DND-41 (cell line): ENCODE results near the gene FMN2.

Source experiments
- EZH2 ChIP-seq: IDR thresholded peaks from 3 replicates; pipeline ENCODE4 v1.6.1; 2012; ENCODE audit warnings: borderline replicate concordance, low read depth, mild to moderate bottlenecking, moderate library complexity, low read length, inconsistent platforms; ENCODE audit not compliant: severe bottlenecking
- TF ChIP-seq, protein P1 (sequence below): IDR thresholded peaks from 2 replicates; pipeline ENCODE4 v1.5.1; 2012; ENCODE audit warnings: borderline replicate concordance, low read length, moderate library complexity, mild to moderate bottlenecking; ENCODE audit not compliant: poor library complexity, severe bottlenecking; ENCODE audit errors: extremely low read depth

GRCh38 chr1:240096974-240097373, 5.3 kb downstream of the FMN2 start:
- TF ChIP-seq, protein P1, sequence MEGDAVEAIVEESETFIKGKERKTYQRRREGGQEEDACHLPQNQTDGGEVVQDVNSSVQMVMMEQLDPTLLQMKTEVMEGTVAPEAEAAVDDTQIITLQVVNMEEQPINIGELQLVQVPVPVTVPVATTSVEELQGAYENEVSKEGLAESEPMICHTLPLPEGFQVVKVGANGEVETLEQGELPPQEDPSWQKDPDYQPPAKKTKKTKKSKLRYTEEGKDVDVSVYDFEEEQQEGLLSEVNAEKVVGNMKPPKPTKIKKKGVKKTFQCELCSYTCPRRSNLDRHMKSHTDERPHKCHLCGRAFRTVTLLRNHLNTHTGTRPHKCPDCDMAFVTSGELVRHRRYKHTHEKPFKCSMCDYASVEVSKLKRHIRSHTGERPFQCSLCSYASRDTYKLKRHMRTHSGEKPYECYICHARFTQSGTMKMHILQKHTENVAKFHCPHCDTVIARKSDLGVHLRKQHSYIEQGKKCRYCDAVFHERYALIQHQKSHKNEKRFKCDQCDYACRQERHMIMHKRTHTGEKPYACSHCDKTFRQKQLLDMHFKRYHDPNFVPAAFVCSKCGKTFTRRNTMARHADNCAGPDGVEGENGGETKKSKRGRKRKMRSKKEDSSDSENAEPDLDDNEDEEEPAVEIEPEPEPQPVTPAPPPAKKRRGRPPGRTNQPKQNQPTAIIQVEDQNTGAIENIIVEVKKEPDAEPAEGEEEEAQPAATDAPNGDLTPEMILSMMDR: no peak
- no peak for TF ChIP-seq EZH2
